NCI-H146 treated with DMSO at 0.1 percent for 48 hours (cell line): ENCODE data around the gene IRX5.

ENCODE experiments used
- DNase-seq: peaks from one replicate; lab custom pipeline; 2025; ENCODE audit not compliant: unreplicated experiment; lab: John Stamatoyannopoulos, UW

IRX5 gene

DNA sequence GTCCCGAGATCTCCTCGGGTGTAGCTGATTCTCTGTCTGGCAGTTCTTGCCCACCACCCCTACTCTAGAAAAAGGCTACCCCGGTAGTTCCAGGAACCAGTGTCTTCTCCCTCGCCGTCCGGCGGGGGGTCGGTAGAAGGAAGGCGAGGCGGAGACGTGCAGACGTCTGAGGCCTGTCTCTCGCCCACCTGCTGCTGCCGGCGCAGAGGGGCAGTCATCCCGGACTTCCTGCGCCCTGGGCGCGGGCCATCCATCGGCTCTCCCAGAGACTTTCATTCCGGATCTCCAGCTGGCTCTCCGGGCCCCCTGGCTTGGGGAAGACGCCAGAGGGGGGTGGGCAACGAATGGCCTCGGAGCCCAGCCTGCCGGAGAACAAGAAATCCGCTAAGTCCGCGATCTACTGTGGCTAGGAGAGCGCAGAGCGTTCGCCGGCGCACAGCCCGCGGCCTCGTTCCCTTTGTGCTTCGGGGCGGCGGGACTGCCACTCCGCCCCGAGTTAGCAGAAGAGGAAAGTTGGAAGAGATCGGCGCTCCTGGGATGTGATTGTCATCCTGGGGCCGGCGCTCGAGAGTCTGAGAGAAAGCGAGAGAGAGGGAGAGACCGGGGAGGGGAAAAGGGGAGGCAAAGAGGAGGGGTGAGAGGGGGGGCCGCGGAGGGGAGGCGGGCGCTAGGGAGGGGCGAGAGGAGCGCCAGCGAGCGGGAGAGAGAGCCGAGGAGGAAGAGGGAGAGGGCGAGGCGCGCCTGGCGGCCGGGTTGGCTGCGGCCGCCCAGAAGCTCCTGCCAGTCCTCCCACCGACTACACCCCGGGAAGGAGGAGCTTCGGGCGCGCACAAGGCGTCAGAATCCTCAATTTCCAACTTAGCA is at the start of gene IRX5:
IRX5 (plus strand) TSS at position 861 of the 864 bp plus-strand sequence. CDS start 334 bp downstream, outside the sequence.
- peak; percentile 81 for DNase-seq

DNA sequence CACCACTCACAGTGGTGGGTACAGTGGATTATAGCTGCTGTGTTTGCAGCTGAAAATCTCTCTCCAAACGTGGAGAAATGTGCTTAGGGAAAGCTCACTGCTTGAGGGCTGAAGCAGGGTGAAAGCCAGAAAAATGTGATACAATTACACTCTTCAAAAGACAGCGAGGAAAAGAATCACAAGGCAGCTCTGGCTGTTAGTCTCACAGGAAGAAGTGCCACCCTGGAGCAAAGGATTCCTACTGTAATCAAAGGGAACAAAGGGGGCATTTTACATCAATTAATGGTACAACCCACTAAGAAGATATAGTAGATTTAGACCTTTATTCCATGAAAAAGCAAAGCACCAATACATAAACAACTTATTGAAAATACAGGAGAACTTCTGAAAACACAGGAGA is 48.1 kb upstream of the IRX5 start:
- no peak for DNase-seq

DNA sequence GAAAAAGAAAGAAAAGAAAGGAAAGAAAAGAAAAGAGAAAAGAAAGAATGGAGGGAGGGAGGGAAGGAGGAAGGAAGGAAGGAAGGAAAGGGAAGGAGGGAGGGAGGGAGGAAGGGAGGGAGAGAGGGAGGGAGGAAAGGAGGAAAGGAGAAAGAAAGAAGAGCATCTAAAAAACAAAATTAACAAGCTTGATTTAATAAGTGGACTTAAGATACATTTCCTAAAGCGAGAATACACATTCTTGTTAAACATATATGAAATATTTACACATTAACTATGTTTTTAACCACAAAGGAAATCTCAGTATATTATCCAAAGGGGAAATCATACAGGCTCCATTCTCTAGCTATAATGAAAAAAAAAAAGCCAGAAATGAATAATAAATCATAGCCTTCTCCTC is 47.3 kb upstream of the IRX5 start:
- DNase-seq, result no peak

DNA sequence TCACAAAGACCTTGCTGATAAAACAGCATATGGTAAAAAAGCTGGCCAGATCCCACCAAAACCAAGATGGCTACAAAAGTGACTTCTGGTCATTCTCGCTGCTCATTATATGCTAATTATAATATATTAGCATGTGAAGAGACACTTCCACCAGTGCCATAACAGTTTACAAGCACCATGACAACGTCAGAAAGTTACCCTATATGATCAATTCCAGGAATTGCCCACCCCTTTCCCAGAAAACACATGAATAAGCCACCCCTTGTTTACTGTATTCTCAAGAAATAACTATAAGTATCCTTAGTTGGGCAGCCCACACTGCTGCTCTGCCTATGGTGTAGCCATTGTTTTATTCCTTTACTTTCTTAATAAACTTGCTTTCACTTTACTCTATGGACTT is 44.6 kb upstream of the IRX5 start:
- no peak for DNase-seq

DNA sequence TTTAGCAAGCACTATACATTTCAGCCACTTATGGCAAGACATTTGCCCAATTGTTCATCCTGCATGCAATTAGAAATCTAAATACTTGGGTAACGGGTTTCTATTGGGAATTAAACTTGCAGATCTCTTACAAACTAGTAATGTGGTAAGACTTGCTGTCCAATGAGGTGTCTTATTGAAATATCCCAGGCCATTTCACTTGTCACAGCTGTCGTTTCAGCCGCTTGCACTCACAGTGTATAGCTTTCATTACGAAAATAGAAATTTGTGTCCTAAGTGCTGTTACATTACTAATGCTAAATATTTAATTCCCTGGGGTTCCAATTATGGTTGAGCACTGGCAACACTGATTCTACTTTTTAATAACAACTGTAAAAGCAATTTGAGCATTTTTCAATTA is 40.3 kb upstream of the IRX5 start:
- DNase-seq, result no peak

DNA sequence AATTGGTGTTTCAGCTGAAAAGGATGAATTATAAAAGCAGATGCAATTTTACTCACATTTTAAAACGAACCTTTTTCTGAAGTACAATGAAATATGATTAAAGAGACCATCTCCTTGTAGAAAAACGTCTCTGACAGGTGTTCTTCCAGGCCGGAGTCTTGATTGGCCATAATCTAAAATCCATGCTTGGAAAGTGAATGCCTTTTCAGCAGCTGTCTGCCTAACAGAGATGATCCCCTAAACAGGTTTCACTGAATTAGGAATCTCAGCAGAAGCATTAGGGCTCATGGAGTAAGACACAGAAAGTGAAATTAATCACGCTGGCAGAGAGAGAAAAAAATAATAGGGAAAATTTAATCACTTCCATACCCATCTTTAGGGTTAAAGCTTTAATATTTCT is 39.3 kb upstream of the IRX5 start:
- DNase-seq, result no peak

DNA sequence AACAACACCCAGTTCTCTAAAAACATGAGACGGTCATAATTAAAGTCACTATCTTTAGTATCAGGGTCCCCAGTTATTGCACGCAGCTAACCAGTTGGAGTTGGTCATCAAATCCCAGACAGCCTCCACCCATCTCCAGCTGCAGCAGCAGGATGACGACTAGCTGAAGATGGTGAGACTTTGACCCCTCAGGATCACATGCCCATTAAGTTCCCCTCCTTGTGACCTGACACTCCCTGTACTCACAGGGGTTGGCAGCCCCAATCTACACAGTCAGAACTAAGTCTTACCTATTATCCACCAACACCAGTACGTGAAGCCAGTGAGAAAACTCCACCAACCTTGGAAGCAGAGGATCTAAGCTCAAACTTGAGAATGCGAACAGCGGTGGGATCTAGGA is 37.7 kb upstream of the IRX5 start:
- no peak for DNase-seq

DNA sequence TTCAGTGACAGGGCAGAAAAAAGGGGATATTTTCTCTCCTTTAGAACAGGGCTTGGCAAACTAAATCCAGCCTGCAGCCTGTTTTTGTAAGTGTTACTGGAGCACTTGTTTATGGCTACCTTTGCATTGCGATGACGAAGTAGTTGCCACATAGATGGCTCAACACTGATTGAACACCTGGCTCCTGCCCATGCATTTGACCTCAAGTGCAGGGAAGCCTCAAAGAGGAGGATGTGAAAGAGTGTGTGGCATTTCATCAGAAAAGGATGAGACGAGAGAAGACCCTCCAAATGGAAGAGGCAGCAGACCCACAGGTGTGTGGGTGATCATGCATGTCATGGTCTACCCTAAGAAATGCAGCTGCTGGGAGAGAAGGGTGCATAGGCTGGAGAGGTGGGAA is 32.7 kb upstream of the IRX5 start:
- no peak for DNase-seq

DNA sequence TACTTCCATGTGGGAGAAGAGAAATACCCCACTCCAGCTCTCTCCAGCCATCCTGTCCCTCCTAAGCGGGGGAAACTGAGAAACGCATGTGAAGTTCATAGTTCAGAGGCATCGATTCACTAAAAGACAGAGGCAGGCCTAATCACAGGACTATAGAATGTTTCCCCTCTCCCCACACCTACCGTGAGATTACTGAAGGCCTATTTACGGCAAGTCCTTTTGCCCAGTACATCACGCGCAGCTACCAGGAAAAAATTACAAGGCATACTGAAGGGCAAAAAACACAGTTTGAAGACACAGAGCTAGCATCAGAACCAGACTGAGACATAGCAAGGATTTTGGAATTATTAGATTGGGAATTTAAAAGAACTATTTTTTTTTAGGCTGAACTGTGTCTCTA is 29.1 kb upstream of the IRX5 start:
- no peak for DNase-seq

DNA sequence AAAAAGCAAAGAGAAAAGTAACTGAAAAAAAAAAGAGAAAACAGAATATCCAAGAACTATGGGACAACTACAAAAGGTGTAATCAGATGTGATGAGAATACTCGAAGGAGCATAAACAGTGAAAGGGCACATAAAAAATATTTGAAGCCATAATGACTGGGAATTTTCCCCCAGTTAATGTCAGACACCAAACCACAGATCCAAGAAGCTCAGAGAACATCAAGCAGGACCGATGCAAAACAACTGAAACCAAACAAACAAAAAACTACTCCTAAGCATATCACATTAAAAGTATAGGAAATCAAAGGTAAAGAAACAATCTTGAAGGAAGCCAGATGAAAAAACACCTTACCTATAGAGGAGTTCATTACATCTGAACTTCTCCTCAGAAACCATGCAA is 27.6 kb upstream of the IRX5 start:
- no peak for DNase-seq

DNA sequence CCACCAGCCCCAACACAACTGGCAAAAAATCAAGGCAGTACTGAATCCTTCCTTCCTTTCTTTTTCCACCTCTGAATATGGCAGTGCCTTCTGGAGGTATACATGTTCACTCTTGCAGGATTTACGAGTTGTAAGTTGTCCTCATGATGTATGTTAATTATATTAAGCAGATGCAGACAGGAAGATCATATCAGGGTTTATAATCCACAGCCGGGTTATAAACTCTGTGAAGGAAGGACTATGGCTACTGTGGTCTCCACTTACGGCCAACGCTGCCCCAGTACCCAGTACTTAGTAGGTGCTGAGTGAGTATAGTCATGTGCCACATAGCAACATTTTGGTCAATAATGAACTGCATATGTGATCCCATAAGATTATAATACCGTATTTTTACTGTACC is 19.6 kb upstream of the IRX5 start:
- DNase-seq, result no peak

DNA sequence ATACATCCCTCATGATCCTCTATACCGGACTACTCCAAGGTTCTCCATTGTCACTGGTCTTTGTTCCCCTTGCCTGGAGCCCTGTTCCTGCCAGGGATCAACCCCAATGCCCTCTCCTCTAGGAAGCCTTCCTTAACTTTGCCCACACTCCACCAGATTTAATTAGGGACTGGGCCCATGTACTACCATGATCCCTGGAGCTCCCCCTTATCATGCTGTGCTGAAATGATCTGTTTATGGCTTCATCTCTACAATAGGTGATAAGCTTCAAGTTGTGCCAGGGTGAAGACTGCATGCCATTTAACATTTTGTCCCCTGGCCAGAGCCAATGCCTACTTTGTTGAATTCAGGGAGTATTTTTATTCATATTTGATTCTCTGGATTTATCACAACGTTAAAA is 17.9 kb upstream of the IRX5 start:
- DNase-seq, result no peak

DNA sequence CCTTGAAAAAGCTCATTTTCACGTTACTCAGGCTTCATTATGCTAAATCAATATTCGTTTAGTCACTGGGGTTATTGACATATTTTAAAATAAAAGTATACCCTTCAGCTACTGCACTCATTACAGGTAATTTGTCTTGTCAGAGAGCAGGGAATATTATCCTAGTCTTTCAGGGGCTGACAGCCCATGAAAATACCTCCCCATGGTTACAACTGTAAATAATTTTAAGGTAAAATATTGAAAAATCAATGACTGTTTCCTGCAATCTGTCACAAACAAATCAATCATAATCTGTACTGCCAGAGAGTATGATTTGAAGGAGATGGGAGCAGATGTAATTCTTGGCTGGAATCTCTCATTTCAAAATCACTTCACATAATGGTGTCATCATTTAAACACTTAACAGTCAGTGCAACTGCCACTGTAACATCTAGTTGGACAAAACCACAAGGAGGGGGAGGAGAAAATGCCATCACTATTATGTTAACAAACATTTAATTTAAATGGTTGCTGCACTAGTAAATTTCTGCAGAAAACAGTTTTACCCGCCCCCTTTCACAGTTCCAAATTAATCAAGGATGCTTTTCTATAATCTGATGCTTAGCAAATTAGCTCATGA is 9.3 kb upstream of the IRX5 start:
- peak; percentile 83 for DNase-seq

DNA sequence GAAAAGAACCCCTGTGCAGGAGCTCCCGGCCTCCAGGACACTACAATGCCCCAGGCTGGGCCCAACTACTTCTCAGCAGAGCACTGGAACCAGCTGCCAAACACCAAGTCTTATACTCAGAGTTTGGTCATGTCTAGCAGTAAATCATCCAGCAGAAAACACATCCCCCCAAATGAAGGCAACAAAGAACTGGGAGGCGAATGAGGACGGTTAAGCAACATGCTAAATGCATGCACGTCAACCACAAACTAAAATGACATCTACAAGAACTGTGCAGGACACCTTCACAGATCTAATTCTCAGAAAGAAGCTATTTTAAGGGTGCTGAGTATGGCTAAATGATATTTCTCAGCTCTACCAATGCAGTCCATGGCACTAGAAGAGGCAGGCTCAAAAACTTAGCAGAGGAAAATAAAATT is 7.6 kb upstream of the IRX5 start:
- no peak for DNase-seq

DNA sequence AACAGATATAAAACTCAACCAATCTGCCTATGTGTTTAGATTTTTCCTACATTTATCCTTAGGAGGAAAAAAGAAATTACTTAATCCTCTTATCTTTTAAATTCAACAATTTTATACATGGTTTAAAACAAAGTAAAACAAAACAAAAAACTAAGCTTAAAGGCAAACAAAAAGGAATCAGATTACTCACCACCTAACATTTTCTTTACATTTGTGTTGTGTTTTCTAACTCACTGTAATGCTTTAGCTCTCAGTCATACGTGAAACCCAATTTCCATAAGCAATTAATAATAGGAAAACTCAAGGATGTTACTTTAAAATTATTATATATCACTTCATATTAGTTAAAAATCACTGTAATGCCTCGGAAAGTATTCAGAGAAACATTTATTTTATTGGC is 6.7 kb upstream of the IRX5 start:
- DNase-seq, result no peak

DNA sequence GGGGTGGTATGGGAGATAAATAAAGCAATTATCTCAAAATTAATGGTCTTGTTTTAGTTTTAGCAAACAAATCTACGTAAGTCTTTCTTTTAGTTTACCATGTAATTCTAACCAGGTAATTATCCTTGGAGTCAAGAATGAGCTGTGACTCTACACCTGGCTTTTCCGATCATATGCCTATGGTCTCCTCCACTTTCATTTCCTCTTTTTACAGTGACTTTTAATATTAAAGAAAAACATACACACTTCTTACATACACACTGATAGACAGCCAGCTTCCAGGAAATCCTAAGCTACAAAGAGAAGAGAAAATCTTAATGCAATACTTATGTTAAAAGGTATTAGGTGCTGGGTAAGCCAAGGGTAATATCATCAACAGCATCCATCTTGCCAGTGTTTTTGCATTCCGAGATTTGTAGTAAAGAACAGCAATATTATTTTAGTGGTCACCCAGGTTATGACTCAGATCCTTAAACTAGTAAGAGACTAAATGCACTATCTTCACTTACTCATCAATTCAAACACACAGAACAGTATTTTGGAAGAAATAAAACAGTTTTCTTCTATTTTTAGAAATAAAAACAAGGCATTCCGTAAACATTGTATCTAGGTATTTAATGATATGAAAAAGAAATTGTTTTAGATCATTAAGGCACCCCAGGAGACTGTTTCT is 4.4 kb upstream of the IRX5 start:
- peak; percentile 45 for DNase-seq

DNA sequence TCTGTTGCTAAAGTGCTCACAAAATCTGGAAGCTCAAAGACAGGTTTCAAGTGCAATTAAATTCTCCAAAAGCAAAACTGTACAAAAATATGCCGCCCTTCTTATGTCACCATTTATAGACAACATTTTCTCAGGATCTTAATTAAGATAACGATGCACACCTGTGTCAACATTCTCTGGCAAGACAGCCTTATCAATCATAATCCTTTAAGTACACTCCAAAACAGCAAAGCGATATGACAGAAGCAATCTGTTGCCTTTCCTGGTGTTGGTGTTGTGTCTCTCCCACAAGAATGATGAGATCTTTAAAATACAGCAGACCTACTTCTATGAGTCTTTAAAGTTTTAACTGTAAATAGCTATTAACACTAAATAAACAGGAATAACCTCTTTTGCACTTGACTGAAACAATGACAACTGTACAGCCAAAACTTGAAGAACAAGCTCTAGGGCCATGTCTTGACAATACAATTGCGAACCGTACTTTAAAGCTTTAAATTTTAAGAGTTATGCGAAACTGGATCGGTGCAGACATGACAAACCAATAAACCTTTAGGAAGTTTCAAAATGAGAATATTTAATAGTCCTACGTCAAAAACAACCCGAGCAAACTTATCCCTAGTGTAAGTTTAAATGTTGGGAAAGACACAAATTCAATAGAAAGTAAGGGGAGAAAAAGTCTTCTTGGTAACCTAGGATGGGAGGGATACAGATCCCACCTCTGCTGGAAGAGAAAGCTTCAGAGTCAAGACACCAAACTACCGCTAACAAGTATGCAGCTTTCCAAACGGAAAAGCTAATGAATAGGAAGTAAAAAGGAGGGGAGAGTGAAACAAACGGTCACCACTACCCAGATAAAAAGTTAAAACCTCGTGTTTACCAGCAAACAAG is 3.3 kb upstream of the IRX5 start:
- peak; percentile 44 for DNase-seq

DNA sequence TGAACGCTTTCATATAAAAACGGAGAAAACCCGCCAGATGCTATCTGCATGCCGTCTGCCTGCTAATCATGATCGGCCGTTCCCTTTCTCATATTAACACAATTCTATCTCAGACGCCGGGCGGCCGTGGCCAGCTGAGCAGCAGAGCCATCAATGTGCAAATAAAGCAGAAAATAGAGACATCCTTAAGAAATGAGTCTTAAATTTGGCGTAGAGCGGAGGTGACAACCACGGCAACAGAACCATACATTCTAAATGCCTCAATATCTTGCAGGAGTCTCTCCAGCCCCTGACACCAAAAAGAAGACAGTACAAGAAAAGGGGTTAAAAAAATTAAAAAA is 2.7 kb upstream of the IRX5 start:
- peak; percentile 24 for DNase-seq

DNA sequence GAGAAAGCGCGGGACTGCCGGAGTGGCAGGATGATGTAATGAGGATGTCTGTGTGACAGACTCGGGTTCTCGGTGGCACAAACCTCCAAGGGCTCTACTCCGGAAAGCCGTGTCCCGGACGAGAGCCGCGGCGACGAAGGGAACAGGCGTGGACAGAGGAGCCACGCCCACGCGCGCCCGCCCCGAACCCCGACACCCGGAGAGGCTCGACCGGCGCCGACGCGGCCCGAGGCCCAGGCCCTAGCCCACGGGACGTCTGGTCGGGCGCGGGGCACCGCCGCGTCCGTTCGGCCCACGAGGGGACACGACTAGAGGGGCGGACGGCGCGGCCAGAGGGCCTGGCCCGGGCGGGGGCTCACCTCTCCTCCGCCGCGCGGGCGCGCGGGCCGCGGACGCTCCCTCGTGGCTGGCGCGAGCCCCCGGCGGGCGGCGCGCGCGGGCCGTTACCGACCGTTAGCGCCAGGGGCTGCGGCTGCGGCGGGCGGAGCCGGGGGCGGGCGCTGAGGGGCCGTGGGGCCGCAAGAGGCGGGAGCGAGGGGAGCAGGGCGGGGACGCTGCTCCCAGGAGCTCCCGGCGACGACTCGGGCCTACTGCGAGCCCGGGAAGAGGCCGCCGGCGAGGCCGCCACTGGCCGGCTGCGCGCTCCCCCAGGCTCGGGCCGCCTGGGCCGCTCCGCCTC is 2.1 kb upstream of the IRX5 start:
- peak; percentile 24 for DNase-seq

DNA sequence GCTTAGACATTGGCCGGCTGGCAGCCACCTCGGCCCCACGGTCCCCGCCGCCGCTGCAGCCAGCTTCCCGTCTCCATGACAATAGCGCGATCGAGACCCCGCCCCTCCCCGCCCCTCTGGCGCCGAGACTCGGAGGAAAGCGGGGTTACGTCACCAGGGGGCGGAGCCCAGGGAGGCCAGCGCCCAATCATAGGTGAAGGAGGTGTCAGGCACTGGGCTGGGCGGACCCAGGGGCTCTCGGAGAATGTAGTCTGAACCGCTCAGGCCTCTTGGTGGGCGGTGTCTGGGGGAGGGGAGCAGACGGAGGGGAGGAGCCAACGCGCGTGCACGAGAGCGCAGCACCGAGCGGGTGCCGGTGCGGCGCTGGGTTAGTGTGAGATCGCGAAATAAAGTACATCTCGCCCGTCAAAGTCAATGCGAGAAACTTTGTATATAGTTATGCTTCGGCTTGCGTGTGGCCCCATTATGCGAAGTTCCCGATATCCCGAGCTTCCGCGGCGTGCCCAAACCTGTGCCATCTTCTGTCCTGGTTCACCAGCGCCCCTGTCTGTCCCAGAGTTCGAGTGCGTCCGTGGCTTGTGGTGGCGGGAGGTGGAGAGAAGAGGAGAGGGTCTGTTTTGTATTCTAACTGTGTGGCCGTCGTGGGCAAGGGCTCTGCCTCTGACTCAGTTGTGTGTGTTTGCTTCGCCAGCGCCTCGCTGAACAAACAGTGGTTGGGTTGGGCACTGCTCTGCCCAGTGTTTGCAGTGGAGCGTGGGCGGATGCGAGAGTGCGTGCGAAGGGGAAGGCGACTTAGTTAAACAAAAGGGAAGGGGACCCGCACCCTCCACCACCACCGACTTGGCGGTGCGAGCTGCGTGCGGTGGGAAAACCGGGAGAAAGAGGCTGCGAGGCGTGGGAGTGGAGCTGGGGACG is 1.3 kb upstream of the IRX5 start:
- DNase-seq, result peak; percentile 95
